ENCODE data around the gene HUS1B.
"Not testable (repeated sequence)": the region's sequence is repeated elsewhere in the genome, so short reads cannot be mapped to it uniquely, and the experiment has no call there.

The HUS1B gene

DNA sequence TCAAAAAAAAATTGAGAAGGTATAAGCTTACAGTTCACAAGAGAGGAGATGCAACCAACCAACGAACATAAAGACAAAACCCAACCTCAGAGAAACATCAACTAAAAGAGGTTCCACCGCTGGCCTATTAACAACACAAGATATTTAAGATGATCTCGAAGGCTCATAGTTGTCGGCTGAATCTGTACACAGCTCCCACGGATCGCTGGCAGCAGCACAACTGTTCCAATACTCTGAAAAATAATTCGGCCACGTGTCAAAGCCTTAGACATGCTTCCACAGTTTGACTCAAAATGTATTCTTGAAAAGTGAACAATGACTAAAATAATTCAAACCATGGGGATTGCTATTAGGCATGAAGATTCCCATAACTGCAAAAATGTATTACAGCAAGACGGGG is 22.4 kb upstream of the HUS1B start:
- no peak for DNase-seq (ENCODE audit: low read depth in 1 of 2, low spot score in 1 of 2)

DNA sequence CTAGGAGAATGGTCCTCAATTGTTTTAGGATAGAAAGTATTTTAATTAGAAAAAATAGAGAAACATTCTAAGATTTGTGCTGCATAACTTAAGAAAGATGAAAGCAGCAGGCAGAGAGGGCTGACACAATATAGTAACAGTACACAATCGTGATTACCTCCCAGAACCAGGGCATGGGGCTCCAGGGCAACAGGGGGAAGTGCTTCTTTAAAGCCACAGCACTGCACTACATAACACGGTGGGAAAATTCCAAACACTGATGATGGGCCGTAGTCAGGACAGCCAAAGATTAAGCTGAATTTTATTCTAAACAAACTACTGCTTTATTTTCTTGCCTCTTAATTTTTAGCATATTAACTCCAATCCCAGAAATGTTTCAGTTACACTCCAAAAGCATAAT is 21.6 kb upstream of the HUS1B start:
- no peak for DNase-seq (ENCODE audit: low read depth in 1 of 2, low spot score in 1 of 2)

DNA sequence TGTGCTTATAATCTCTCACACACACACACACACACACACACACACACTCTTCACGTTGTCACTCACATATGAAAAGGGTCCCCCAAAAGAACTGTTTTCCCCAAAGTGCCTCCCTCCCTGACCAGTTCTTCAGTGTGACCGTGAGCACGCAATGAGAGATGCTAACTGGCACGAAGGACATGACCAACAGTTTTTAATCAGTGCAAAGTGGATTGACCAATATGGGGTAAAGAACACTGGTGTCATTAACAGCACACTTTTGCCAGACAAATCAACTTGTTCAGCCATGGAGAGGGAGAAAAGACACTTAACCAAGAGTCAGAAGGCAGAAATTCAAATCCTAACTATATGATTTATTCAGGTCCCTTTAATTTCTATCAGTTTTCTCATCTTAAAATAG is 21.0 kb upstream of the HUS1B start:
- no peak for DNase-seq (ENCODE audit: low read depth in 1 of 2, low spot score in 1 of 2)

DNA sequence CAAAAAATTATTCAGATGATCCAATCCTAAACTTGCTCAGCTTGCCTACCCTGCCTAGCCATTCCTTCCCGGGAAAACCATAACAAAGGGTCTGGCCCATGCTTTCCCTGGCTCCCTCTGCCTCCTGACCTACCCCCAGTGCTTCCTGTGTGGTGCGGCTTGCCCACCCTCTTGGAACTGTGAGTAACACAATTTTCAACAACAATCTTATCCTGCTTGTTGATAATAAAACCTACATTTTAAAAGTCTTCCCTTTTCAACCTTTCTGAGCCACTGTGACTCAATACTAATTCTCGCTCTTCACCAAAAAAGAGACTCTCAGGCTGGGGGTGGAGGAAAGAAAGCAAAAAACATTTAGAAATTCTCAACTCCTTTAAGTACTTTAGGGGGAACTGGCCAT is 18.1 kb upstream of the HUS1B start:
- no peak for DNase-seq (ENCODE audit: low read depth in 1 of 2, low spot score in 1 of 2)

DNA sequence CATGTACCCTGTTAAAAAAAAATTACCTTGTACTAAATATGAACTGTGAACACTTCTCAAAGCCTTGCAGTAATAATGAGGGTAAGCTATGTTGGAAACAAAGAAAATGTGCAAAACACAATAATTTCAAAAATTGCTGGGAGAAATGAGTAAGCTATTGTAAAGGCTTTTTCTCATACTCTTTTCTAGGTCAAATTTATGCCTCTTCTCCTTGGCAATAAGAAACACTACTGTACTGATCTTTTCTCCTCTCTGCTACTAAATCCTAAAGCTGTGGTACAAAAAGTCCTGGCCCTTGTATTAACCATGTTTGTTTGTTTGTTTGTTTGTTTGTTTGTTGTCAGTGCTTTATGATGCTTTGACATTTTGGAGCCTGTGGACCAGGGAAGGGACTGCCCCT is 17.5 kb upstream of the HUS1B start:
- no peak for DNase-seq (ENCODE audit: low read depth in 1 of 2, low spot score in 1 of 2)

DNA sequence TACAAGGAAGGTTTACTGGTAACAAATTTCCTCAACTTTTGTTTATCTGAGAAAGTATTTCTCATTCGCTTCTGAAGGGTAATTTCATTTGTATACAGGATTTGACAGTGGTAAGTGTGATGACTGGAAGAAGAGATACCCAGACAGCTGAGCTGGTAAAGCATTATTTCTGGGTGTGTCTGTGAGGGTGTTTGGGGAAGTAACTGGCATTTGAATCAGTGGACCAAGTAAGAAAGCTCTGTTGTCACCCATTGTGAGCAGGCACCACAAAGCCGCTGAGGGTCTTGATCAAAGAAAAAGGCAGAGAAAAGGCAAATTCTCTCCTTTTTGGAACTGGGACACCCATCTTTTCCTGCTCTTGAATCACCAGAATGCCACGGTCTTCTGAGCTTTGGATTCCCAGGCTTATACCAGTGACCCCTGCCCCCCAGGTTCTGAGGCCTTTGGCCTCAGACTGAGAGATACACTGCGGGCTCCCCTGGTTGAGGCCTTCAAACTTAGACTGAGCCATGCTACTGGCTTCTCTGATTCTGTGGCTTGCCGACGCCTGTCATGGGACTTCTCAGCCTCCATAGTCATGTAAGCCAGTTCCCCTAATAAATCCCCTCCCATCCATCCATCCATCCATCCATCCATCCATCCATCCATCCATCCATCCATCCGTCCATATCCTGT is 10.5 kb upstream of the HUS1B start:
- no peak for DNase-seq (ENCODE audit: low read depth in 1 of 2, low spot score in 1 of 2)

DNA sequence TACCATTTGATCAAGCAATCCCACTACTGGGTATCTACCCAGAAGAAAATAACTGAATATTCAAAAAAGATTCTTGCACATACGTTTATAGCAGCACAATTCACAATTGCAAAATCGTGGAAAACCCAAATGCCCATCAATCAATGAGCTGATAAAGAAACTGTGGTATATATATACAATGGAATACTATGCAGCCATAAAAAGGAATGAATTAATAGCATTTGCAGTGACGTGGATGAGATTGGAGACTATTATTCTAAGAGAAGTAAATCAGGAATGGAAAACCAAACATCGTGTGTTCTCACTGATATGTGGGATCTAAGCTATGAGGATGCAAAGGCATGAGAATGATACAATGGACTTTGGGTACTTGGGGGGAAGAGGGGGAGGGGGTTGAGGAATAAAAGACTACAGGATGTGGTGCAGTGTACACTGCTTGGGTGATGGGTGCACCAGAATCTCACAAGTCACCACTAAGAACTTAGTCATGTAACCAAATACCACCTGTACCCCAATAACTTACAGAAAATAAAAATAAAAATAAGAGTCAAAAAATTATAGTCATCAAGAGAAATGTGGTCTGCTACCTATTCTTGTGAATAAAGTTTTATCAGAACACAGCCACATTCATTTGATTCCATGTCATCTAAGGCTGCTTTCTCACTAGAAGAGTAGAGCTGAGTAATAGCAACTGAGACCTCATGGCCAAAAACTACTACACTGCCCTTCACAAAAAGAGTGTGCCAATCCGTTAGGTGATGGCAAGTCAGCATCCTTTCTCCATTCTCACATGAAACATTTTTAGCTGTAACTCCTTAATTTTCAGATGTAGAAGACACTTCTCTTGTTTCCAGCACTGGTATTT is 8.7 kb upstream of the HUS1B start:
- no peak for DNase-seq (ENCODE audit: low read depth in 1 of 2, low spot score in 1 of 2)

DNA sequence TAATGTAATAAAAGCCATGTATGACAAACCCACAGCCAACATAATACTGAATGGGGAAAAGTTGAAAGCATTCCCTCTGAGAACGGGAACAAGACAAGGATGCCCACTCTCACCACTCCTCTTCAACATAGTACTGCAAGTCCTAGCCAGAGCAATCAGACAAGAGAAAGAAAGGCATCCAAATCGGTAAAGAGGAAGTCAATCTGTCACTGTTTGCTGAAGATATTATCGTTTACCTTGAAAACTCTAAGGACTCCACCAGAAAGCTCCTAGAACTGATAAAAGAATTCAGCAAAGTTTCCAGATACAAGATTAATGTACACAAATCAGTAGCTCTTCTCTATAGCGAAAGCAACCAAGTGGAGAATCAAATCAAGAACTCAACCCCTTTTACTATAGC is 6.9 kb upstream of the HUS1B start:
- not testable (repeated sequence) for DNase-seq (ENCODE audit: low read depth in 1 of 2, low spot score in 1 of 2)

DNA sequence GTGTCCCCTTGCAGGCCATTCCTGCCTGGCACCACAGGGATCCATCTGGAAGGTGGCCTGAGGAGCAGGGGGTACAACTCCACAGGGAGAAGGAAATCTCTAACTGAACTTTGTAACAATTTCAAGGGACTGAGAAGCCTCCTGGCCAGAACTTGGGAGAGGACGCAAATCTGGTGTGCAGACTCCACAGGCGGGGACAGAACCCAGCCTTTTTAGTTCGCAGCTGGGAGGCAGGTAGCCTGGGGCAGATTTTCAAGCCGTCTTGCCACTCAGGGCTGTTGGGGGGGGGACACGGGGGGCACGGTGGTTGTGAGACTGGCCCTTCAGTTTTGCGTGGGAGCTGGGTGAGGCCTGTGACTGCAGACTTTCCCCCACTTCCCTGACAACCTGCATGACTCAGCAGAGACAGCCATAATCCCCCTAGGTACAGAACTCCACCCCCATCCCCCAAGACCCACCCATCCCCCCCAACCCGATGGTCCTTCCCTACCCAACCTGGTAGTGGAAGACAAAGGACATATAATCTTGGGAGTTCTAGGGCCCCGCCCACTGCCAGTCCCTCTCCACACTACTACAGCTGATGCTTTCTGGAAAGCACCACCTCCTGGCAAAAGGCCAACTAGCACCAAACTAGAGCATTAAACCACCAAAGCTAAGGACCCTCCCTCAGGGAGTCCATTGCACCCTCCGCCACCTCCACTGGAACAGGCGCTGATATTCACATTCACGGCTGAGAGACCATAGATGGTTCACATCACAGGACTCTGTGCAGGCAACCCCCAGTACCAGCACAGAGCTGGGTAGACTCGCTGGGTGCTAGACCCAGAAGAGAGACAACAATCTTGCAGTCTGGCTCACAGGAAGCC is 3.0 kb upstream of the HUS1B start:
- no peak for DNase-seq (ENCODE audit: low read depth in 1 of 2, low spot score in 1 of 2)

DNA sequence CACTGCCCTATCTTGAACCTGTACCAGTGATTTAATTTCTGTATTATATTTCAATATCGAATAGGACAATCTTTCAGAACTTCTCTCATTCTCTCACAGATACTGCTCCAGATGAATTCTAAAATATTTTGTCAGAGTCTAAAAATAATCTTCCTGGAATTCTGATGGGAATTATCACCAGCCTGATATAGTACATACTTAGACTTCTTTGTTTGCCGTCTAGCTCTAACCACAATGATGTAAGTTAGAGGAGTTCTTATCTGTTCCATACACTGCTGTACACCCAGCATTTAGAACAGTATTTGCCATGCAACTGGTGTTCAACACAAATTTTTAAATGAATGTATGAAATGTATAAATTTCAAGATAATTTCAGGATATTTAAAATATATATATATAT is 1.3 kb upstream of the HUS1B start:
- no peak for DNase-seq (ENCODE audit: low read depth in 1 of 2, low spot score in 1 of 2)

DNA sequence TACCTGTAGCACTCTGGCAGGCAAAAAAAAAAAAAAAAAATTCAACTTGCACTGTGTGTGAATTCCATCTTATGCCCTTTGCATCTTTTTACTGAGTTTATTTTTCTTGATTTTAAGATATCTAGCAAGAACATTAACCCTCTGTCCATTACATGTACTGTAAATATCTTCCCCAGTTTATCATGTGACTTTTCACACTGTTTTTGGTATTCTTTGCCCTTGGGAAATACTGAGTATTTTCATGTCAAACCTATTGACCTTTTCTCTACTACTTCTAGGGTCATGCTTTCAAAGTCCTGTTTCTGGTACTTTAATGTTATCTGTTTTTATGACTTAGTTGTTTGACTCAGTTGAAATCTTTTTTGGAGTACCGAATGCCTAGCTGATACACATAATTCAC is 843 bp upstream of the HUS1B start:
- no peak for DNase-seq (ENCODE audit: low read depth in 1 of 2, low spot score in 1 of 2)

DNA sequence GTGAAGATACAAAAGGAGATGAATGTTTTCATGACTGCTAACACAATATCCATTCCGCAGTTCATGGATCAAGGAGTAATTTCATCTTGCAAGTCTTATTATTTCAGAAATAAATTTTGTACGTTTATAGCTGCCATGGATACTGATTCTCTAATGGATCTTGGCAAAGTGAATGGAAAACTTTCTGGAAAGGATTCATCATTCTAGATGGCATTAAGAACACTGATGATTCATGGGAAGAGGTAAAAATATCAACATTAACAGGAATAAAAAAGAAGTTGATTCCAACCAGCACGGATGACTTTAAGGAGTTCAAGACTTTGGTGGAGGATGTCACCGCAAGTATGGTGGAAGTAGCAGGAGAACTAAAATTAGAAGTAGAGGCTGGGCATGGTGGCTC is 2.8 kb downstream of the HUS1B start:
- no peak for DNase-seq (ENCODE audit: low read depth in 1 of 2, low spot score in 1 of 2)

DNA sequence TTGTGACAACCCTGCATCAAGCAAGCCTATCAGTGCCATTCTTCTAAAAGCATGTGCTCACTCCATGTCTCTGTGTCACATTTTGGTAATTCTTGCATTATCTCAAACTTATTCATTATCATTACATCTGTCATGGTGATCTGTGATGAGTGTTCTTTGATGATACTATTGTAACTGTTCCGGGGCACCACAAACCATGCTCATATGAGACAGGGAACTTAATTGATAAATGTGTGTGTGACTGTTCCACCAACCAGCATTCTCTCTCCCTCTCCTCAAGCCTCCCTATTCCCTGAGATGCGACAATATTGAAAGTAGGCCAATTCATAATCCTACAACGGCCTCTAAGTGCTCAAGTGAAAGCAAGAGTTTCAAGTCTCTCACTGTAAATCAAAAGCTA is 4.0 kb downstream of the HUS1B start:
- no peak for DNase-seq (ENCODE audit: low read depth in 1 of 2, low spot score in 1 of 2)

DNA sequence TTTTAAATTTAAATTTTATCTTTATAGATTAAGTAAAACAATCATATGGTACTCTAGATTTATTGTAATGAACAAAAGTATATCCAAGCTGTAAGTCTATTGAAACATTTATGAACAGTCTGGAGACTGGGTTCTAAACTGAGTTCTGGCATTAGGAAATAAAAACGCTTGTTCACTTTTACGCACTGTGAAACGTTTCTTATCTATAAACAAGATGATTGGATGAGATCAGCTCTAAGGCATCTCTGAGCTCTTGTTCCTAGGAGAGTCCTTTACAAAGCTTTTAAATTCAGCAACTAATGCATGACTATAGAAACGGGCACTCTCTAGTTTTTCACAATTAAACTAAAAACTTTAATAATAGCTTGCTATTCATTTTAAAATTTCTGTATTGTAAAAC is 6.8 kb downstream of the HUS1B start:
- DNase-seq (ENCODE audit: low read depth in 1 of 2, low spot score in 1 of 2) = no peak

DNA sequence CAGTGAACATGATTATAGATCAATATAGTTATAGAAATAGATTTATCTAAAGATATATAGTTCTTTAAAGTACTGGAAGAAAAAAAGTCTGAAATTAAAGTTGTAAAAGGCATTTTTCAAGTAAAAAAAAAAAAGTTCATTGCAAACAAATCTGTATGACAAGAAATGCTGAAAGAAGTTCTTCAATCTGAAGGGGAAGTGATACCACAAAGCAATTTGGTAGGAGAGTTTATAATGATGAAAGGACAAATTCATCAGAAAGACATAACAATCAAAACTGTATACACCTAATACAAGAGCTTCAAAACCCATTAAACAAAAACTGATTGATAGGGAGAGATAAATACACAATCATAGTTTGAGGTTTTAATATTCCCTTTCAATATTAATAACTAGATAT is 14.1 kb downstream of the HUS1B start:
- DNase-seq (ENCODE audit: low read depth in 1 of 2, low spot score in 1 of 2) = no peak

DNA sequence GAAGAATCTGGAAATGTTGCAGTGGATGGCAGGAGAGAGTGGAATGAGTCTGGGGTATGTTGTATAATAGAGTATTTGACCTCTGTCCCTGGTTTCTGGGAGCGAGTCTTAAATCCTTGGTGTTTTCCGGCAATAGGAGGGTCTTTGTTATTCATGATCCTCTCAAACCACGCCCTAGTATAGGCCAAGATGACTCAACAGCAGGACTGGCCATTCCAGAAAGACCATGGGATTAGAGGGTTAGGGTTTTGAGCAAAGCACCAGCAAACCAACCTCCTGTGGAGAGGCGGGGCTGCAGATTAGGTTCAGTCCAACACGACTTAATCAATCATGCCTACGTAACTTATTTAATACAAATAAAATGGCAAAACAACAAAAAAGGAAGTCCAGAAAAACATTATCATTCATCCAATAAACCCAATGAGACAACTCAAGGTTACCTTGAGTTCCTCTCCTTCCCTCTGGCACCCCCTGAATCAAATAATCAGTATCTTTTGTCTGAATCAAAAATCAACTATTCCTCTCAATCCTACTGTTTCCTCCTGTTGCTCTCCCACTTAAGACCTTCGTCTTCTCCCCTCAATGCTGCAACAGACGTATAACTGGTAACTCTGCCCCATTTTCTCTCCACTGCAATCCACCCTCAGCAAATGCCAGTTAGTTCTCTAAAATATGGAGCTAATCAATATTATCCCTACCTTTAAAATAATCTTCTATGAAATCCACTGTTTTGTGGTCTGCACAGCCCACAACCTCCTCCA is 15.5 kb downstream of the HUS1B start:
- DNase-seq (ENCODE audit: low read depth in 1 of 2, low spot score in 1 of 2) = no peak

DNA sequence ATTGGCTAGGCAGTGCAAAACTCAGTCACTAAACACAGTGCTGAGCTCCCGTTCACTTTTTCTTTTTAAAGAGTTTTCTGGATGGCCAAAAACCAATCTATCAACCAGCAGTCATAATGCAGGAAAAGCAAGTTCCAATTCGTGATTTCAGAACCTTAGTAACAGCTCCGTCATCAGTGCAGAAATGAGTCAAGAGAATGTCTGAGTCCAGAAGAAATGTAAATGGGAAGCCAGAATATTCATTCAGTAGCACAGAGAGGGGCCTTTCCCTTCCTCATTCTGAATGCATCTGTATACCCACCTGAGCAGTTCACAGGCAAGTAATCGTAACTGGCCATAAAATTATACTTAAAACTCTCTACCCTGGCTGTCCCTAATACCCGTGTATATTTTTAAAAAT is 20.4 kb downstream of the HUS1B start:
- no peak for DNase-seq (ENCODE audit: low read depth in 1 of 2, low spot score in 1 of 2)

DNA sequence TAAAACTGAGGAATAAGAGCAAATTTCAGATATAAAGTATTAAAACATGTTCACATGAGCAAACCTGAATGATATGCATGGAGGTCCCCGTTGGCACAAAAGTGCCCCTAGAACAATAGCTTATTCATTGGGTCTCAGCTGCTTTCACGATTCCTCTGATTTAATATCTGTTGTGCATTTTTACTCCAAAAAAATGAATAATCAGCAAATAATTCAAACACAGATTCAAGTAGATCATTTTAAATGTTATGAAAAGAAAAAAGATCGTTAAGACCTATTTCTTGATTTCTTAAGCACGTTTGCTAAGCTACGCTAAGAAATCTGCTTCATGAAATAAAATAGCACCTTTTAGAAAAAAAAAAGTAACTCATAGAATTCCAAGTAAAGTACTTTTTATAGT is 21.7 kb downstream of the HUS1B start:
- no peak for DNase-seq (ENCODE audit: low read depth in 1 of 2, low spot score in 1 of 2)

DNA sequence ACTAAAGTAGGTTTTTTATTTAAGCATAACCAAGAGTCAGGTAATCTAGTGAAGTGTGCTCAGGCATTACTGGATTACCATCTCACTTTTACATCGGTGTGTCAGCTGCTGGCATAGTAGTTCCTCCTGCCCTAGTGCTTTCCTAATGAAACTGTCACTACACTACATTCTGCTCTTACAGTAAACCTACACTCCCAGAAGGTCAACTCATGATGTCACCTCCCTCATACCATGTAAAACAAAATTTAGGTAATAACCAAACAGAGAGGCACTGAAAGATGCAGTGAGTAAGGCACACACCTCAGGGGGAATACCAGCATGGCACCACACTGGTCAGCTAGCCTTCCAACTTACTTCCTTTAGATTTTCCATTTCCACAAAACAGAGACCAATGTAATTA is 23.3 kb downstream of the HUS1B start:
- DNase-seq (ENCODE audit: low read depth in 1 of 2, low spot score in 1 of 2) = no peak

DNA sequence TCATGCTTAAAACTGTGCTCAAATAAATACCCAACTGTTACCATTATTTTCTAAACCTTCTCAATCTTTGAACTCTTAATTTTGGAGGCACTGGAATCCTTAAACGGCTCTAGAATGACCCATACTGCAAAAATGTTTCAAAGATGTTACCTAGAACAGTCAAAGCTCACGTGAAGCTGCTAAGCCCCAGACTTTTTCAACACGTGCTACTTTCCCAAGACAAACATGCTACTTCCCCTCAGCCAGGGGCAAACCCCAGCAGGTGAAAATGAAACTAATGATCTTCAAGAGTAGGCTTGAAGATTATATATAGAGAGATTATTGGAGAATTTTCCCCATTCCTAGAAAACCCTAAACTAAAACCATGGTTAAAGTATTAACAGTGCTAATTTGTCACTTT is 28.1 kb downstream of the HUS1B start:
- DNase-seq (ENCODE audit: low read depth in 1 of 2, low spot score in 1 of 2) = no peak

DNA sequence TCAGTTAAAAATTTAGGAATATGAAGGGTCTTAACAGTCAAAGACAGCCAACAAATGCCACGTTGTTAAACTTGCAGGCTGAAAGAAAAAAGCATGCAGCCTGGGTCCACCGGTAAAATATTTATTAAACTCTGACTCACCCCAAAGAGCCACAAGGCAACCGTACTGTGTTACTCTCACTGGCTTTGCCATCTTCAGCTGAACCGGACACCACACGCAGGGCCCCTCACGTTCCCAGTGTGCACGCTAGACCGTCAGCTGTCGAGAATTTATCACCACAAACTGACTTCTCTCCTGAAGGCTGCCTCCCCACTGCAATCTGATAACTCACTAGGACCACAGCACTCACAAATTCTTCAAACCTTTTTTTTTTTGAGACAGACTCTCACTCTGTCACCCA is 30.7 kb downstream of the HUS1B start:
- no peak for DNase-seq (ENCODE audit: low read depth in 1 of 2, low spot score in 1 of 2)
